ENCODE results near the gene GNA15. TPM values are rescaled to one million over a fixed set of nuclear protein-coding genes. Genes with fewer than 3 reads are reported as not detected.

The GNA15 gene
- total and polyA plus RNA-seq, 2 of the 8 experiments (the other 6 are each of a cell fraction or from before 2014, with no cell fraction given) = 0.26 to 0.45 TPM

GRCh38 chr19:3140667-3141038 lies 4.8 kb downstream of the GNA15 start (continued):
- TF ChIP-seq ATF3 (IDR thresholded peaks at IDR 0.05; ENCODE audit: insufficient read depth, low read depth, low read length) = no peak
- TF ChIP-seq POLR2AphosphoS5 (IDR thresholded peaks at IDR 0.05; ENCODE audit: low read depth, low read length) = no peak
